Esophagus squamous epithelium (tissue), 4 donors: ENCODE measurements around the gene THADA.

Experiments
- POLR2A ChIP-seq, 4 donors: fragments of 450-650 bp; IDR thresholded peaks; one replicate each; pipeline ENCODE4 v1.6.1; 2017; ENCODE audit warnings: antibody characterized with exemption in 4 of 4, mild to moderate bottlenecking in 4 of 4, moderate library complexity in 3 of 4
- TF ChIP-seq, protein P1 (sequence below), 6 experiments: fragments of 450-650 bp in 4 of 6; fragments of 200-600 bp in 2 of 6; sonication (generic) in 2 of 6; IDR thresholded peaks; one replicate each; pipeline ENCODE4 v1.5.1; 2016 to 2019; ENCODE audit warnings: antibody characterized with exemption in 6 of 6, mild to moderate bottlenecking in 4 of 6, moderate library complexity in 4 of 6

- TF ChIP-seq, protein P1, sequence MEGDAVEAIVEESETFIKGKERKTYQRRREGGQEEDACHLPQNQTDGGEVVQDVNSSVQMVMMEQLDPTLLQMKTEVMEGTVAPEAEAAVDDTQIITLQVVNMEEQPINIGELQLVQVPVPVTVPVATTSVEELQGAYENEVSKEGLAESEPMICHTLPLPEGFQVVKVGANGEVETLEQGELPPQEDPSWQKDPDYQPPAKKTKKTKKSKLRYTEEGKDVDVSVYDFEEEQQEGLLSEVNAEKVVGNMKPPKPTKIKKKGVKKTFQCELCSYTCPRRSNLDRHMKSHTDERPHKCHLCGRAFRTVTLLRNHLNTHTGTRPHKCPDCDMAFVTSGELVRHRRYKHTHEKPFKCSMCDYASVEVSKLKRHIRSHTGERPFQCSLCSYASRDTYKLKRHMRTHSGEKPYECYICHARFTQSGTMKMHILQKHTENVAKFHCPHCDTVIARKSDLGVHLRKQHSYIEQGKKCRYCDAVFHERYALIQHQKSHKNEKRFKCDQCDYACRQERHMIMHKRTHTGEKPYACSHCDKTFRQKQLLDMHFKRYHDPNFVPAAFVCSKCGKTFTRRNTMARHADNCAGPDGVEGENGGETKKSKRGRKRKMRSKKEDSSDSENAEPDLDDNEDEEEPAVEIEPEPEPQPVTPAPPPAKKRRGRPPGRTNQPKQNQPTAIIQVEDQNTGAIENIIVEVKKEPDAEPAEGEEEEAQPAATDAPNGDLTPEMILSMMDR (IDR thresholded peaks at IDR 0.05): no peak
- TF ChIP-seq POLR2A (IDR thresholded peaks at IDR 0.05): no peak
These were observed 354.3 kb downstream of the THADA start for GRCh38 chr2:43241558-43241957.
